GDM1 (cell line): ENCODE data around the gene CCDC97.

Experiments used
- DNase-seq: peaks from one replicate; lab custom pipeline; 2025; lab: John Stamatoyannopoulos, UW

The CCDC97 gene

GRCh38 chr19:41298348-41298964 is 11.5 kb upstream of the CCDC97 start:
- peak; percentile 73 for DNase-seq

GRCh38 chr19:41299046-41299754 is 10.8 kb upstream of the CCDC97 start:
- DNase-seq, result no peak

- no peak for DNase-seq
These were observed 10.2 kb upstream of the CCDC97 start for GRCh38 chr19:41299755-41300089.

GRCh38 chr19:41300555-41300954 is 9.4 kb upstream of the CCDC97 start:
- no peak for DNase-seq

GRCh38 chr19:41302624-41303351 is 7.2 kb upstream of the CCDC97 start:
- DNase-seq, result no peak

GRCh38 chr19:41303954-41304353 is 6.0 kb upstream of the CCDC97 start:
- DNase-seq, result no peak

- DNase-seq, result no peak
These were observed 5.1 kb upstream of the CCDC97 start for GRCh38 chr19:41304706-41305483.

- DNase-seq, result no peak
These were observed 3.8 kb upstream of the CCDC97 start for GRCh38 chr19:41305927-41306793.

- DNase-seq, result no peak
These were observed 2.7 kb upstream of the CCDC97 start for GRCh38 chr19:41307090-41307875.

- no peak for DNase-seq
These were observed 2.0 kb upstream of the CCDC97 start for GRCh38 chr19:41307954-41308449.

GRCh38 chr19:41308450-41309179 is 1.4 kb upstream of the CCDC97 start:
- peak; percentile 77 for DNase-seq

GRCh38 chr19:41309180-41310032 is 566 bp upstream of the CCDC97 start:
- DNase-seq, result no peak

- DNase-seq, result no peak
These were observed 1.1 kb downstream of the CCDC97 start for GRCh38 chr19:41311072-41311471.

GRCh38 chr19:41311613-41312012 is 1.6 kb downstream of the CCDC97 start:
- DNase-seq, result no peak

- DNase-seq, result no peak
These were observed 6.4 kb downstream of the CCDC97 start for GRCh38 chr19:41316306-41316920.

GRCh38 chr19:41318696-41319499 is 8.9 kb downstream of the CCDC97 start:
- no peak for DNase-seq

GRCh38 chr19:41319500-41320184 is 9.7 kb downstream of the CCDC97 start:
- DNase-seq, result no peak
